Natural killer cell (primary cell): Measurements from ENCODE around the gene TP53RK. TPM values are rescaled to one million over a fixed set of nuclear protein-coding genes. Genes with fewer than 3 reads are reported as not detected.

Experiments
- ATAC-seq, 3 donors: fragments of 150-1000 bp in 2 of 3; fragments of 200-7000 bp in 1 of 3; cut with Tn5 transposase; 1 replicate in 1 of 3; 2 replicates in 2 of 3; pipeline ENCODE4 v1.10.0; 2021; ENCODE audit warnings: mild to moderate bottlenecking in 2 of 3, moderate library complexity in 2 of 3
- DNase-seq, 2 donors: peaks; one replicate each; pipeline versions ENCODE4 v3.0.0 to v3.0.0-alpha.2; 2013 to 2021; ENCODE audit warnings: mixed read lengths in 1 of 2
- H3K27ac ChIP-seq: one replicate; pipeline ENCODE4 v1.5.1; 2013; ENCODE audit warnings: mild to moderate bottlenecking, low read length
- H3K27me3 ChIP-seq: one replicate; pipeline ENCODE4 v1.6.1; 2013; ENCODE audit warnings: low read length; ENCODE audit not compliant: control insufficient read depth, insufficient read depth
- H3K36me3 ChIP-seq: one replicate; pipeline ENCODE4 v1.6.1; 2013; ENCODE audit warnings: low read length; ENCODE audit not compliant: control insufficient read depth, insufficient read depth
- H3K4me1 ChIP-seq: one replicate; pipeline ENCODE4 v1.6.1; 2013; ENCODE audit warnings: low read length; ENCODE audit not compliant: control insufficient read depth, insufficient read depth
- H3K4me3 ChIP-seq: one replicate; pipeline ENCODE4 v1.5.1; 2013; ENCODE audit warnings: low read length
- H3K9me3 ChIP-seq: one replicate; pipeline ENCODE4 v1.6.1; 2013; ENCODE audit warnings: low read length; ENCODE audit not compliant: control insufficient read depth, insufficient read depth
- H3K27ac Mint-ChIP-seq, 2 donors: one replicate each; pipeline ENCODE4 v1.8.0; 2022; ENCODE audit warnings: mild to moderate bottlenecking in 2 of 2, mixed read lengths in 2 of 2, moderate library complexity in 1 of 2
- H3K27me3 Mint-ChIP-seq, 2 donors: one replicate each; pipeline ENCODE4 v1.8.0; 2022; ENCODE audit warnings: low read depth in 2 of 2, mixed read lengths in 2 of 2
- H3K36me3 Mint-ChIP-seq: one replicate; pipeline ENCODE4 v1.8.0; 2022; ENCODE audit warnings: mixed read lengths
- H3K4me1 Mint-ChIP-seq, 2 donors: one replicate each; pipeline ENCODE4 v1.8.0; 2022; ENCODE audit warnings: mixed read lengths in 2 of 2
- H3K4me3 Mint-ChIP-seq: one replicate; pipeline ENCODE4 v1.8.0; 2022; ENCODE audit warnings: mild to moderate bottlenecking, moderate library complexity, mixed read lengths
- H3K9me3 Mint-ChIP-seq, 2 donors: one replicate each; pipeline ENCODE4 v1.8.0; 2022; ENCODE audit warnings: mixed read lengths in 2 of 2
- CTCF ChIP-seq: fragments of 200-600 bp; IDR thresholded peaks from one replicate; pipeline ENCODE4 v1.8.0; 2022; ENCODE audit warnings: antibody characterized with exemption
- WGBS: methylation state at CpG from one replicate; pipeline ENCODE4 v1.1.7; 2013; ENCODE audit warnings: missing lambda C conversion rate; ENCODE audit not compliant: insufficient coverage; 5-methylcytosine and 5-hydroxymethylcytosine counted together
- intact Hi-C: fragments of 100-400 bp; cut with micrococcal nuclease; formaldehyde crosslinking; loops from one replicate; pipeline ENCODE4 v1.14.2; 2022
- total RNA-seq, 4 donors: library from RNA; stranded (reverse); fragments of 120-200 nt in 1 of 4; gene quantifications; one replicate each; pipeline versions ENCODE4 v1.2.3 to v1.2.4, GENCODE V29; 2013 to 2022

The TP53RK gene
- total RNA-seq, 3 donors from 2014 or later (not counting 1 experiment from before 2014, with no cell fraction given), result 5.0 to 10.4 (median 7.8) TPM

GRCh38 chr20:46640536-46641311 is 48.5 kb downstream of the TP53RK start:
- Mint-ChIP-seq H3K36me3 (no peaks in the 10 kb centered on the region), H3K9me3 (no peaks in the 10 kb centered on the region), H3K4me1 (no peaks in the 10 kb centered on the region), H3K27ac (no peak overlapping the region), H3K4me3 (no peak overlapping the region), H3K27me3 (peaks cover 3 to 7% of the 10 kb centered on the region in 2 donors)
- WGBS, result 80% methylated on average over 14 of the region's 14 CpGs
- intact Hi-C loops, result no loop called here
- no peak for ATAC-seq
- no peak for DNase-seq
- Histone ChIP-seq H3K36me3 (no peaks in the 10 kb centered on the region), H3K27ac (no peak overlapping the region), H3K4me3 (no peak overlapping the region), H3K9me3 (no peaks in the 10 kb centered on the region), H3K4me1 (no peaks in the 10 kb centered on the region), H3K27me3 (no peaks in the 10 kb centered on the region)
- TF ChIP-seq CTCF, result no peak

GRCh38 chr20:46640044-46640443 is 49.2 kb downstream of the TP53RK start:
- H3K27ac ChIP-seq, result no peak overlapping the region
- Mint-ChIP-seq H3K36me3 (no peaks in the 10 kb centered on the region), H3K4me1 (no peaks in the 10 kb centered on the region), H3K27ac (no peak overlapping the region), H3K4me3 (no peak overlapping the region), H3K9me3 (no peaks in the 10 kb centered on the region), H3K27me3 (peaks cover 3 to 7% of the 10 kb centered on the region in 2 donors)
- no peaks in the 10 kb centered on the region for H3K27me3 ChIP-seq
- no peaks in the 10 kb centered on the region for H3K9me3 ChIP-seq
- intact Hi-C loops, result no loop called here
- no peaks in the 10 kb centered on the region for H3K4me1 ChIP-seq
- no peaks in the 10 kb centered on the region for H3K36me3 ChIP-seq
- H3K4me3 ChIP-seq, result no peak overlapping the region
- DNase-seq (no peak), ATAC-seq (no peak)
- no peak for TF ChIP-seq CTCF
- WGBS, result 69% methylated on average over 6 of the region's 6 CpGs

GRCh38 chr20:46639587-46639986 is 49.7 kb downstream of the TP53RK start:
- Mint-ChIP-seq H3K27me3 (peaks cover 7% of the 10 kb centered on the region in 2 donors), H3K4me1 (no peaks in the 10 kb centered on the region), H3K9me3 (no peaks in the 10 kb centered on the region), H3K27ac (no peak overlapping the region), H3K4me3 (no peak overlapping the region), H3K36me3 (no peaks in the 10 kb centered on the region)
- Histone ChIP-seq H3K36me3 (no peaks in the 10 kb centered on the region), H3K9me3 (no peaks in the 10 kb centered on the region), H3K4me1 (no peaks in the 10 kb centered on the region), H3K27ac (no peak overlapping the region), H3K4me3 (no peak overlapping the region), H3K27me3 (no peaks in the 10 kb centered on the region)
- DNase-seq, result no peak
- intact Hi-C loops, result no loop called here
- 94% methylated on average over 3 of the region's 3 CpGs for WGBS
- TF ChIP-seq CTCF, result no peak
- no peak for ATAC-seq

GRCh38 chr20:46638898-46639274 is 50.4 kb downstream of the TP53RK start:
- no peak overlapping the region for H3K4me3 ChIP-seq
- no peaks in the 10 kb centered on the region for H3K4me1 Mint-ChIP-seq
- no peak for DNase-seq
- H3K27ac ChIP-seq, result no peak overlapping the region
- no peak for ATAC-seq
- H3K27ac Mint-ChIP-seq, result no peak overlapping the region
- H3K4me1 ChIP-seq, result no peaks in the 10 kb centered on the region
- H3K9me3 Mint-ChIP-seq, result no peaks in the 10 kb centered on the region
- H3K36me3 Mint-ChIP-seq, result no peaks in the 10 kb centered on the region
- WGBS, result 97% methylated on average over 3 of the region's 4 CpGs
- intact Hi-C loops, result no loop called here
- no peak overlapping the region for H3K4me3 Mint-ChIP-seq
- H3K27me3 Mint-ChIP-seq, result peaks cover 7 to 8% of the 10 kb centered on the region in 2 donors
- no peaks in the 10 kb centered on the region for H3K36me3 ChIP-seq
- H3K9me3 ChIP-seq, result no peaks in the 10 kb centered on the region
- no peak for TF ChIP-seq CTCF
- no peaks in the 10 kb centered on the region for H3K27me3 ChIP-seq
